ENCODE data around the gene HLTF.

The HLTF gene

GRCh38 chr3:149019580-149019979, 66.8 kb downstream of the HLTF start:
- in situ Hi-C loops (cut with MboI; ENCODE audit: low sequenced_read_pairs) = no loop called here

GRCh38 chr3:149018247-149018646, 68.1 kb downstream of the HLTF start:
- in situ Hi-C loops (cut with MboI; ENCODE audit: low sequenced_read_pairs) = no loop called here

DNA sequence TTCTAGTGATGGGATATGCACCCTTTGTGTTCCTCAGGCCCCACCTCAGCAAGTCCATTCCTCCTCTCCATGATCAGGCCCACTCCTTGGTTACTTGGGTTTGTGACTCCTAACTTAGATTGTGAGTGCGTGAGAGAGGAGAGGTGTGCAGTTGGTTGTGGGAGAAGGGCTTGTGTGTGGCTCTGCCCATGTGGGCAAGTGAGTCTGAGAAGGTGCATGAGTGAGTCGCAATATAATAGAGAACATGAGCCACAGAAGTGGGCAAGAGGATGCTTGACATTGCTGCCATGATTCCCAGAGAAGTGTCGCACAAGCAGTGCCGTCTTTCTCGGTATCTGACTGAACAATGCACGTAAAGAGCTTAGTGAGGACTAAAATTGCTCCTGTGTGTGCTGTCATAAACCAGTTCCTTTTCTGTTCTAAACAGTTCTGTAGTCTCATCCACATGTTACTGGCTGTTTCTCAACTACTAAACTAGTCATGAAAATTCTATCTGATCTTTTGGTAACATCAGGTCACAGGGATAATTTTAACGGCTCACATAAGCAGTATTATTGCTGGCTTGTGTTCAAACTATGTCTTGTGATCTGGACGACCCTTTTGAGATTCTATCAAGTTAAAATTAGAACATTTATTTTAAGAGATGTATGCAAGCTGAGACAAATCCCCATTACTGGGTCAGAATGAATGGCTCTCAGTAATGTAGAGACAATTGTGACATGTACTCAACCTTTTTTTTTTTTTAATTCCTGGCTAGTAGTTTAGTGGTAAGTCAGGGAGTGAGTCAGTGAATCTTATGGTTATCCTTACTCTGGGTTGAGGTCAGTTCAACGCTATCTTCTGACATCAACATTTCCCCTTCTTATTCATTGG, 69.4 kb downstream of the HLTF start:
- in situ Hi-C loops (cut with MboI; ENCODE audit: low sequenced_read_pairs) = no loop called here

GRCh38 chr3:149016242-149016641, 70.1 kb downstream of the HLTF start:
- in situ Hi-C loops (cut with MboI; ENCODE audit: low sequenced_read_pairs) = no loop called here

GRCh38 chr3:149015393-149015792, 70.9 kb downstream of the HLTF start:
- in situ Hi-C loops (cut with MboI; ENCODE audit: low sequenced_read_pairs) = no loop called here

DNA sequence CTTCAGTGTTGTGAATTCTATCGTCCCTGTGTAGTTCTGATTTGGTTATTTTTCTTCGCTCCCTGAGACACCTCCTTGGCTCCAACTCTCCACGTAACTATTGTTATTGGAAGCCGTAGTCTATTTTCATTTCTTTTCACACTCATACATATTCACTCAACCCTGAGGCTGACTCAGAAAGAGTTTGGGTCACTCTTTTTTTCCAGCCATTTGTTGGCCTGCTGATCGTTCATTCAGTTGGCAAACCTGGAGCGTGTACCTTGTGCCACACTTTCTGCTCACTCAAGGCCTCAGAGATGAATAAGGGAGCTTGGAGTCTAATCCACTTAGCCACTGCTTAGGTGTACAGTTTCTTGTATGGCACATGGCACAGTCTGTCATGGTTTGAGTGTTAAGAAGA, 72.6 kb downstream of the HLTF start:
- in situ Hi-C loops (cut with MboI; ENCODE audit: low sequenced_read_pairs) = no loop called here

GRCh38 chr3:149011676-149012075, 74.7 kb downstream of the HLTF start:
- in situ Hi-C loops (cut with MboI; ENCODE audit: low sequenced_read_pairs) = no loop called here

GRCh38 chr3:149010966-149011365, 75.4 kb downstream of the HLTF start:
- in situ Hi-C loops (cut with MboI; ENCODE audit: low sequenced_read_pairs) = no loop called here

GRCh38 chr3:149010504-149010951, 75.8 kb downstream of the HLTF start:
- in situ Hi-C loops (cut with MboI; ENCODE audit: low sequenced_read_pairs) = no loop called here

- in situ Hi-C loops (cut with MboI; ENCODE audit: low sequenced_read_pairs) = no loop called here
Measured at GRCh38 chr3:149009732-149010131, 76.6 kb downstream of the HLTF start.

- in situ Hi-C loops (cut with MboI; ENCODE audit: low sequenced_read_pairs) = no loop called here
Measured at GRCh38 chr3:149007567-149008257, 78.6 kb downstream of the HLTF start.

- in situ Hi-C loops (cut with MboI; ENCODE audit: low sequenced_read_pairs) = no loop called here
Measured at GRCh38 chr3:149005416-149005815, 80.9 kb downstream of the HLTF start.

GRCh38 chr3:149004622-149005021, 81.7 kb downstream of the HLTF start:
- in situ Hi-C loops (cut with MboI; ENCODE audit: low sequenced_read_pairs) = no loop called here

DNA sequence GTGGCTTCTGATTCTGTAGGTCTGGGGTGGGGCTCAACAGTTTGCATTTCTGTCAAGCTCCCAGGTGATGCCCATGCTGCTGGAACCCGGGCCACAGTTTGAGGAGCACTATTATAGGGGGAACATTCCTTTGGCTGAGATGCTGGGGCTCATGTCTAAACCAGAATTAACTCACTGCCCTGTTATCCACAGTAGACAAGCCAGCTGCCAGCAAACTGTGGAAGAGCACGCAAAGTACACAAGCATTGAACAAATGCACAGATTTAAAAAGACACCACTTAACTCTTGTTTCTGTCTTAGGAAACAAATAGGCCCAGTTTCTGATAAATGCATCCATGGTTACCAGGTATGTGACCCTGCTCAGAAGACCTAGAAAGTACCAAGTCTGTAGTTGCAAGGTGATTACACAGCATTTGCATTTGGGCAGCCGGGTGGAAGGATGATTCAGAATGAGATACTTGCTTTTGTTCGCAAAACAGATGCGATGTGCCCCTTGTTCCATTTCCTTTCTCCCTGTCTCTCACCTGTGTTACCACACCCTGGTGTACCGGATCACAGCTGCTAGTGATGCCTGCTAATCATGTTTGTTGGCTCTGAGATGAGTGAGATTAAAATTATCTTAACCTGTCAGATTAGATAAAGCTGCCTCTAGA, 82.6 kb downstream of the HLTF start:
- in situ Hi-C loops (cut with MboI; ENCODE audit: low sequenced_read_pairs) = no loop called here

DNA sequence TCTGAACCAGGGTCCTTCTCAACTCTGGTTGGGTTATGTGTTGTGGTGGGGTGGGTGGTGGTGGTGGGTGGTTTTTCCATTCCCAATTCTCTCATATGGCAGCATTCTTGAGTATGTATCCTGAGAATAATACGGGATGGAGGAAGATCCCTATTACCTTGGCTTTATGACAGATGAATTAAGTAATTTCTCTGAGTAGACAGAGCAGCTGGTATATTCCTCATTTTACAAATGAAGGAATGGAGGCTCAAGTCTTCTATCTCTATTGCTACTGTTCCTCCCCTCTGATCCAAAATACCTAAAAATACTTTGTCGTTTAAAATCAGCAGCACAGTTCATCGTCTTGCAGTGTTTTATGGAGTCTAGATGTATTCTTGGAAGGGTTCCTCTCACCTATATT, 84.6 kb downstream of the HLTF start:
- in situ Hi-C loops (cut with MboI; ENCODE audit: low sequenced_read_pairs) = no loop called here

DNA sequence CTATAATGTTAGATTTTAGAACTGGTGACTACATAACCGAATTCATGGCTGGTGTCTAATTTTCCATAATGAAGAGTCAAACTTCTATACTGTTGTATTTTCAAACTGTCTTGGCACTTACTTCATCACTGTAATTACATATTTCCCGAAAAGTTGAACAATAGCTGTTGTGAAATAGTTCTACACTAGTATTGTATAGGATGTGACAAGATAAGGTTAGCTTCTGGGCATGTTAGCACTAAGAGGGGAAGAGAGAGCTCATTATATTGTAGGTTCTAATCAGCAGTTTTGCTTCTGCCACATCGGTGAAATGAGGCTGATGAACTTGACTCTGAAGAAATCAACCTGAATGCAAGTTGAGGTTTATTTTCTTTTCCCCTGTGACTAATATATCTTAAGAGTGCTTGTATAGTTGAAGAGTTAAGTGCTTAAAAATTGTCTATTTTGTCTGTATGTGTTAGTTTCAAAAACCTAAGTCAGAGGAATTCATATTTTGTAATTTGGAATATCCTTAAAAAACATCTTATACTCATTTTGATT, 86.1 kb downstream of the HLTF start:
- in situ Hi-C loops (cut with MboI; ENCODE audit: low sequenced_read_pairs) = no loop called here

GRCh38 chr3:148999806-149000205, 86.5 kb downstream of the HLTF start:
- in situ Hi-C loops (cut with MboI; ENCODE audit: low sequenced_read_pairs) = no loop called here

DNA sequence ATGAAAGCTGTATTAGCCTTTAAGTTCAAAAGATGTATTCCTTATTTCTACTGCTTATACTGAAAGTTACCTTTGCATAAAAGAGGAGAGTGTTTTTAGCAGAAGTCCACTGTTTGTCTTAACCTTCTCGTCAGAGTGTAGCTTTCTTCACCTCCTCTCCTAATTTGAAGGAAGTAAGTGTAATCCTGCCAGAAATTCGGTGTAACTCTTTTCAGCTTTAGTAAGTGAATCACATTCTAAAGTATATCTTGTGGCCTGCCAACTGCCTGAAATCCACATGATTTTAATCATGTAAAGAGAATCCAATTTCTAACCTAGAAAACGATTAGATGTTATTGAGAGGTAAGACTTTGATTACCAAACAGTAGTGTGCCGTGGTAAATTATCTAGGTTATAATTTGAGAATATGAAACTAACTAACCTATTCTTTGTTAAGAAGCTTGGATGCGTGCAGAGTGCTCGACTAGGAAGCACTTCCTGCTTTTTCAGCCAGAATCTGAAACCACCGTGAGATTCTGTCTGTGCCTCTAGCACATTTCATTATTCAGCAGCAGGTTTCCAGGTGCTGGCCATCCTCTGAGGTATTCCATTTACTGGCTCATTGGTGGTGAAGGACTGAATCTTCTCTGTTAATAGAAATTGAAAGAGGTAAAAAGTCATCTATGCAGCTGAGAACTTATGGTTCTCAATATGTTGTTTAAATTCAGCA, 87.5 kb downstream of the HLTF start:
- in situ Hi-C loops (cut with MboI; ENCODE audit: low sequenced_read_pairs) = no loop called here

- in situ Hi-C loops (cut with MboI; ENCODE audit: low sequenced_read_pairs) = no loop called here
Measured at GRCh38 chr3:148998297-148998696, 88.0 kb downstream of the HLTF start.

DNA sequence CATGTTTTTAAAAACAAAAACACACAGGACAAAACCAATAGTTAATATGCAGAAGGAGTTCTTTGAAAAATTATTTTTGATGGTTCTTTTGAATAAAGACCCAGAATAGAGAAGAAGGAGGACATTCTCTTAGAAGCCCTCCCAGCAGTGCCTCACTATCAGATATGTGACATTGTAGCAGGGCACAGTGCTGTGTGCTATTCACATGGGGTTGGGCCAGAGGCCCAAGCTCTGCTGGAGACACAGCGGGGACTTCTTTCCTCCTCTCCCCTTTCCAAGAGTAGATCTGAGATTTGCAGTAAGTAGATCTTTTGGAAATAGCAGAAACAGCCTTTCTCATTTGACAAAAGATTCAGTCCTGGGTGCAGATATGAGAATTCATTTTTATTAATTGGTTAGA, 88.7 kb downstream of the HLTF start:
- in situ Hi-C loops (cut with MboI; ENCODE audit: low sequenced_read_pairs) = no loop called here
